ENCODE results near the gene B4GAT1.
A peak's percentile ranks its signal among the peaks of the same experiment; 100 is the strongest.

The B4GAT1 gene

GRCh38 chr11:66328031-66328301 is 19.5 kb downstream of the B4GAT1 start:
- Mint-ChIP-seq H3K4me1 (peaks cover 42% of the 10 kb centered on the region), H3K4me3 (no peak overlapping the region), H3K36me3 (ENCODE audit: low read depth) (no peaks in the 10 kb centered on the region), H3K27ac (peak overlapping the region; percentile 77 to 93 (median 86)), H3K9me3 (no peaks in the 10 kb centered on the region), H3K27me3 (ENCODE audit: low read depth) (no peaks in the 10 kb centered on the region)
- no peak for TF ChIP-seq CTCF (IDR thresholded peaks at IDR 0.05; ENCODE audit: unreplicated experiment in 3 of 3)

- H3K27me3 Mint-ChIP-seq (ENCODE audit: low read depth): no peaks in the 10 kb centered on the region
- TF ChIP-seq CTCF (IDR thresholded peaks at IDR 0.05; ENCODE audit: unreplicated experiment in 3 of 3): no peak
- peak overlapping the region in 2 of 3 experiments; percentile 2 to 15 for H3K4me3 Mint-ChIP-seq
- H3K9me3 Mint-ChIP-seq: no peaks in the 10 kb centered on the region
- H3K4me1 Mint-ChIP-seq: peaks cover 48% of the 10 kb centered on the region
- no peaks in the 10 kb centered on the region for H3K36me3 Mint-ChIP-seq (ENCODE audit: low read depth)
- H3K27ac Mint-ChIP-seq: peak overlapping the region; percentile 71 to 87 (median 85)
Observed at GRCh38 chr11:66327171-66328030, 20.0 kb downstream of the B4GAT1 start.

DNA sequence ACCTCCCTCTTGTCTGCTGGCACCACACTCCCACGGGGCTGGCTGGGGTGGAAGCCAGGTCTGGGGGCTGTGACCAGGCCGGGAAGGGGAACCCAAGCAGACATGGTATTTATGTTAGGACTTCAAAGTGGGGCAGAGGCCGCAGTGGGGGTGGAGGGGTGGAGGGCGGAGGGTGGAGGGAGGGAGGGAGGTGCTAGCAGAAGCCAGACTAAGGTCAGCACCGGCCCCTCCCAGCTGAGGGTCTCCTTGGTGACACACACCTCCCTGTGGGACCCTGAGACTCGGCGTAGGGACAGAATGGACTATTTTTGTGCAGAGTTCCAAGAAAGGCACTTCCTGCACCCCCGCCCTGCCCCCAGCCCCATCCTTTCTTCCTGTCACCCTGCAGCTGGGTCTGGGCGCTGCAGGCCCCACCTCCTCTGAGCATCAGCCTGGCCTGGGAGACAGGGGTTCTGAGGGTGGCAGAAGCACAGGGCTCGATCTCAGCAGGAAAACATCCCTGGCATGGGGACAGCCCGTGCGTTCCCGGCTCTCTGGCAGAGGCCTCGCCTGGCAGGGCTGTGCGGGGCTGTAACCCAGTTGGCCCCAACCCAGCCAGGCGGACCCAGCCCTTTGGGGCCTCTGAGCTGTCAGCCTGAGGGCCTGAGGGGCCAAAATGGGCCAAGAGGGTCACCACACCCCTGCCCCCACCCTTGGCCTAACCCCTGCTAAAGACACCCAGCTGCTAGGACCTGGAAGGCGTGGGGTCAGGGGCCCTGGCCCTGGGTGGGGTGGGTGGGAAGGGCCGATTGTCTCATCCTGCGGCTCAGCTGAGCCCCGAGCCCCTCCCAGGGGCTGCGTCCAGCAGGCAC is 20.9 kb downstream of the B4GAT1 start:
- peaks cover 51% of the 10 kb centered on the region for H3K4me1 Mint-ChIP-seq

GRCh38 chr11:66325263-66325671 is 22.2 kb downstream of the B4GAT1 start:
- peak overlapping the region; percentile 76 to 93 (median 90) for H3K27ac Mint-ChIP-seq
- TF ChIP-seq CTCF (IDR thresholded peaks at IDR 0.05; ENCODE audit: unreplicated experiment in 3 of 3): no peak
- peak overlapping the region in 2 of 3 experiments; percentile 38 to 50 for H3K4me3 Mint-ChIP-seq
- no peaks in the 10 kb centered on the region for H3K36me3 Mint-ChIP-seq (ENCODE audit: low read depth)
- H3K27me3 Mint-ChIP-seq (ENCODE audit: low read depth): peaks cover 3% of the 10 kb centered on the region
- H3K4me1 Mint-ChIP-seq: peaks cover 51% of the 10 kb centered on the region
- peaks cover under 1% of the 10 kb centered on the region for H3K9me3 Mint-ChIP-seq

More for the DNA sequence above, 20.9 kb downstream of the B4GAT1 start:
- H3K4me3 Mint-ChIP-seq: peak overlapping the region in 1 of 3 experiments; percentile 47
- TF ChIP-seq CTCF (IDR thresholded peaks at IDR 0.05; ENCODE audit: unreplicated experiment in 3 of 3): no peak
- no peaks in the 10 kb centered on the region for H3K36me3 Mint-ChIP-seq (ENCODE audit: low read depth)
- peak overlapping the region; percentile 85 to 91 (median 86) for H3K27ac Mint-ChIP-seq
- H3K9me3 Mint-ChIP-seq: no peaks in the 10 kb centered on the region
- peaks cover 3% of the 10 kb centered on the region for H3K27me3 Mint-ChIP-seq (ENCODE audit: low read depth)

DNA sequence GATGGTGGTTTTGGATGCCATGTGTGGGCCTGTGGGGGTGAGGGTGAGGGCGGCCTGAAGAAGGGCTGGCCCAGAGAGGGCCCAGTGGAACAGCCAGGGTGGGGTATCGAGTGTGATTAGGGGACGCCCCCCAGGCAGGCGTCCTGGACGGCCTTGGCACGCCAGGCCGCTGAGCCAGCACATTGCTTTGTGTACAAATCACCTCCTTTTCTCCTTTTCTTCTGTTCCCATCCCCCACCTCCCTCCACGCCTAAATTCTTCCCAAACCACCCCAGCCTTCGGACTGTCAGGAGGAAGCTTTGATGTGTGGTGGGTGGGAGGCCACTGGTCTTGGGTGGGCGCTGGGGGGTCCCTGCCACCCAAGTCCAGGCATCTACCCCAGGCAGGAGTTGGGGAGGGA is 22.8 kb downstream of the B4GAT1 start:
- Mint-ChIP-seq H3K36me3 (ENCODE audit: low read depth) (no peaks in the 10 kb centered on the region), H3K9me3 (peaks cover 5% of the 10 kb centered on the region), H3K4me1 (peaks cover 56% of the 10 kb centered on the region), H3K27me3 (ENCODE audit: low read depth) (peaks cover 3% of the 10 kb centered on the region), H3K4me3 (no peak overlapping the region), H3K27ac (peak overlapping the region; percentile 76 to 93 (median 90))
- no peak for TF ChIP-seq CTCF (IDR thresholded peaks at IDR 0.05; ENCODE audit: unreplicated experiment in 3 of 3)

All from nephron (organoid).